HCT116 (cell line): ENCODE results near the gene RYR3. TPM values are rescaled to one million over a fixed set of nuclear protein-coding genes. Genes with fewer than 3 reads are reported as not detected.

ENCODE experiments used
- ATAC-seq: fragments of 200-7000 bp; cut with Tn5 transposase; 2 replicates; pipeline ENCODE4 v1.9.1; 2020; ENCODE audit warnings: mild to moderate bottlenecking, moderate library complexity
- BruUV-seq: library from RNA; stranded (reverse); fragments of 400-500 nt; replicated peaks from 2 replicates; lab custom pipeline; 2021; lab: Mats Ljungman, UMichigan
- CTCF ChIA-PET: fragments of 300-600 bp; sonication (Branson Sonifier 250); formaldehyde crosslinking; loops from one replicate; lab custom pipeline; 2021; ENCODE audit warnings: antibody characterized with exemption; lab: Charles Lee
- POLR2A ChIA-PET: fragments of 300-600, 350-600 bp; sonication (Branson Sonifier 250); formaldehyde crosslinking; loops from one replicate; lab custom pipeline; 2021; ENCODE audit warnings: antibody characterized with exemption; lab: Charles Lee
- RAD21 ChIA-PET, 2 experiments: fragments of 300-600 bp; sonication (Branson Sonifier 250); formaldehyde crosslinking; loops; one replicate each; lab custom pipeline; 2023; ENCODE audit warnings: low total read pairs in 2 of 2; ENCODE audit not compliant: uncharacterized antibody in 2 of 2, unreplicated experiment in 2 of 2, low non-redundant PET in 1 of 2; lab: Charles Lee
- DNase-seq: peaks from one replicate; pipeline ENCODE4 v3.0.0-alpha.2; 2010; ENCODE audit warnings: low read depth, low spot score
- H2AFZ ChIP-seq: fragments of 200-600 bp; shearing (Covaris generic), sonication (generic); 2 replicates; pipeline ENCODE4 v1.6.1; 2017; ENCODE audit warnings: low read depth, mixed run types, mixed read lengths, antibody characterized with exemption, low read length; ENCODE audit not compliant: poor library complexity, severe bottlenecking
- H3K27ac ChIP-seq: 2 replicates; pipeline ENCODE4 v1.5.1; 2012; ENCODE audit warnings: low read depth, low read length
- H3K27me3 ChIP-seq: fragments of 200-600 bp; sonication (generic); 2 replicates; pipeline ENCODE4 v1.6.1; 2016; ENCODE audit warnings: mixed run types, low read length, mixed read lengths; ENCODE audit not compliant: insufficient read depth
- H3K36me3 ChIP-seq, 2 experiments: fragments of 200-500 bp in 1 of 2; fragments of 200-600 bp in 1 of 2; sonication (Bioruptor generic) in 1 of 2; sonication (generic) in 1 of 2; 2 replicates each; pipeline versions ENCODE4 v1.5.1 to v1.6.1; 2014 to 2016; ENCODE audit warnings: low read length in 2 of 2, inconsistent platforms in 1 of 2, mixed read lengths in 1 of 2, mixed run types in 1 of 2; ENCODE audit not compliant: insufficient read depth in 2 of 2, control insufficient read depth in 1 of 2
- H3K4me1 ChIP-seq, 2 experiments: fragments of 200-600 bp in 1 of 2; sonication (generic) in 1 of 2; 2 replicates each; pipeline versions ENCODE4 v1.5.1 to v1.6.1; 2012 to 2017; ENCODE audit warnings: low read length in 2 of 2, inconsistent platforms in 1 of 2, mild to moderate bottlenecking in 1 of 2, mixed read lengths in 1 of 2, mixed run types in 1 of 2, moderate library complexity in 1 of 2; ENCODE audit not compliant: insufficient read depth in 2 of 2, control insufficient read depth in 1 of 2
- H3K4me2 ChIP-seq: fragments of 200-600 bp; sonication (generic); 2 replicates; pipeline ENCODE4 v1.6.1; 2017; ENCODE audit warnings: mixed run types, low read length, mixed read lengths
- H3K4me3 ChIP-seq, 2 experiments: fragments of 200-600 bp in 1 of 2; sonication (generic) in 1 of 2; replicated peaks in 1 of 2; 2 replicates each; pipeline ENCODE4 v1.5.1; 2011 to 2016; ENCODE audit warnings: low read length in 2 of 2, control low read depth in 1 of 2, low read depth in 1 of 2, mild to moderate bottlenecking in 1 of 2, mixed read lengths in 1 of 2, mixed run types in 1 of 2
- H3K79me2 ChIP-seq: fragments of 200-600 bp; sonication (generic); 2 replicates; pipeline ENCODE4 v1.6.1; 2017; ENCODE audit warnings: mild to moderate bottlenecking, mixed run types, low read length, moderate library complexity, mixed read lengths; ENCODE audit not compliant: insufficient read depth
- H3K9ac ChIP-seq: fragments of 200-600 bp; sonication (generic); 2 replicates; pipeline ENCODE4 v1.6.1; 2016; ENCODE audit warnings: low read length, mixed read lengths
- H3K9me2 ChIP-seq: fragments of 200-600 bp; sonication (generic), shearing (Covaris generic); 2 replicates; pipeline ENCODE4 v1.6.1; 2017; ENCODE audit warnings: mixed run types, mild to moderate bottlenecking, moderate library complexity; ENCODE audit not compliant: insufficient read depth
- H3K9me3 ChIP-seq, 2 experiments: fragments of 200-500 bp in 1 of 2; fragments of 200-600 bp in 1 of 2; sonication (Bioruptor generic) in 1 of 2; sonication (generic) in 1 of 2; 2 replicates each; pipeline ENCODE4 v1.6.1; 2014 to 2017; ENCODE audit warnings: low read length in 2 of 2, mixed read lengths in 2 of 2, inconsistent platforms in 1 of 2, low read depth in 1 of 2, mild to moderate bottlenecking in 1 of 2, mixed run types in 1 of 2, moderate library complexity in 1 of 2; ENCODE audit not compliant: control insufficient read depth in 1 of 2, insufficient read depth in 1 of 2
- H4K20me1 ChIP-seq: fragments of 200-600 bp; sonication (generic), shearing (Covaris generic); 2 replicates; pipeline ENCODE4 v1.6.1; 2017; ENCODE audit warnings: mixed run types, mild to moderate bottlenecking, moderate library complexity; ENCODE audit not compliant: insufficient read depth
- CBX3 ChIP-seq: IDR thresholded peaks from 2 replicates; pipeline ENCODE4 v1.6.1; 2012; ENCODE audit warnings: low read depth
- CEBPB ChIP-seq: IDR thresholded peaks from 2 replicates; pipeline ENCODE4 v1.6.1; 2012; ENCODE audit warnings: low read depth
- EGR1 ChIP-seq: IDR thresholded peaks from 2 replicates; pipeline ENCODE4 v1.6.1; 2012; ENCODE audit warnings: low read depth
- EZH2 ChIP-seq: fragments of 200-600 bp; sonication (generic); IDR thresholded peaks from 2 replicates; pipeline ENCODE4 v1.6.1; 2017; ENCODE audit warnings: antibody characterized with exemption, mixed run types
- FOSL1 ChIP-seq: IDR thresholded peaks from 2 replicates; pipeline ENCODE4 v1.6.1; 2012; ENCODE audit warnings: low read depth
- POLR2A ChIP-seq: IDR thresholded peaks from 2 replicates; pipeline ENCODE4 v1.7.0; 2011; ENCODE audit warnings: borderline replicate concordance; ENCODE audit not compliant: insufficient read depth, insufficient read length; ENCODE audit errors: extremely low read depth
- POLR2AphosphoS5 ChIP-seq: IDR thresholded peaks from 2 replicates; pipeline ENCODE4 v1.6.1; 2011; ENCODE audit warnings: mild to moderate bottlenecking, low read depth, low read length, moderate library complexity
- RAD21 ChIP-seq: IDR thresholded peaks from 2 replicates; pipeline ENCODE4 v1.6.1; 2012; ENCODE audit warnings: low read depth, mild to moderate bottlenecking
- SIN3A ChIP-seq: IDR thresholded peaks from 2 replicates; pipeline ENCODE4 v1.6.1; 2012; ENCODE audit warnings: low read depth
- SP1 ChIP-seq: IDR thresholded peaks from 2 replicates; pipeline ENCODE4 v1.6.1; 2012; ENCODE audit warnings: low read depth
- TCF7L2 ChIP-seq: IDR thresholded peaks from 2 replicates; pipeline ENCODE4 v1.7.0; 2011; ENCODE audit warnings: borderline replicate concordance, inconsistent platforms; ENCODE audit not compliant: insufficient read depth, insufficient read length; ENCODE audit errors: extremely low read depth
- YY1 ChIP-seq: IDR thresholded peaks from 2 replicates; pipeline ENCODE4 v1.6.1; 2011; ENCODE audit warnings: low read length, low read depth, moderate library complexity, mild to moderate bottlenecking; ENCODE audit not compliant: insufficient replicate concordance; ENCODE audit errors: extremely low read depth
- ZNF274 ChIP-seq: fragments of 200-500 bp; sonication (Bioruptor generic); IDR thresholded peaks from 2 replicates; pipeline ENCODE4 v1.6.1; 2014; ENCODE audit warnings: mild to moderate bottlenecking, low read depth, low read length, inconsistent platforms
- intact Hi-C: fragments of 100-400 bp; cut with micrococcal nuclease; formaldehyde crosslinking; loops from 2 replicates; pipeline ENCODE4 v1.10.0; 2022
- total RNA-seq: library from RNA; stranded (reverse); gene quantifications from one replicate; pipeline ENCODE4 v1.2.1, GENCODE V29; 2021; ENCODE audit not compliant: unreplicated experiment
- TF ChIP-seq, protein P1 (sequence below): IDR thresholded peaks from 2 replicates; pipeline ENCODE4 v1.6.1; 2012; ENCODE audit warnings: low read depth
- TF ChIP-seq, protein P2 (sequence below): IDR thresholded peaks from 2 replicates; pipeline ENCODE4 v1.6.1; 2012

Gene RYR3
- total RNA-seq, 1 experiment from 2014 or later: not detected

DNA sequence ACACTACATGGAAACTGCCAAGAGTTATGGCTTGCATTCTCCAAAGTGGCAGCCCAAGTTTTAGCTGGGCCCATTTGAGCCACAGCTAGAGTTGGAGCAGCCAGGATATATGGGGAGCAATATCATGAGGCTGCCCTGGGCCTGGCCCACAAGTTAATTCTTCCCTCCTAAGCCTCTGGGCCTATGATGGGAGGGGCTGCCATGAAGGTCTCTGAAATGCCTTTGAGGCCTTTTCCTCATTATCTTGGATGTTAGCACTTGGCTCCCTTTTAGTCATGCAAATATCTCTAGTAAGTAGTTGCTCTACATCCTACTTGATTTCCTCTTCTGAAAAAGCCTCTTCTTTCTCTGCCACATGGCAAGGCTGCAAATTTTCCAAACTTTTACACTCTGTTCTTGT, 400.0 kb downstream of the RYR3 start:
- Histone ChIP-seq H3K4me3 (no peak overlapping the region), H3K27me3 (no peaks in the 10 kb centered on the region), H3K4me2 (no peak overlapping the region), H3K9me3 (no peaks in the 10 kb centered on the region; a peak in 1 of 4 replicates), H3K36me3 (no peaks in the 10 kb centered on the region), H3K4me1 (no peaks in the 10 kb centered on the region), H3K79me2 (no peaks in the 10 kb centered on the region), H3K9ac (no peak overlapping the region)
- ChIA-PET POLR2A (no interaction called here), CTCF (interaction anchor here (1.2 to 1.8 kb wide), 2 partner anchors 9 to 10 kb away, joined by 3 to 4 read pairs; no protein-coding TSS in a partner anchor), RAD21 (no interaction called here)
- no TSS peak for BruUV-seq
- DNase-seq (no peak), ATAC-seq (no peak)
- intact Hi-C loops: no loop called here
- TF ChIP-seq POLR2AphosphoS5 (no peak), SP1 (no peak), CBX3 (no peak), EZH2 (no peak), POLR2A (no peak), FOSL1 (no peak)
- TF ChIP-seq, all 23 proteins: peak for 0
- no peak overlapping the region for H3K27ac ChIP-seq
- H2AFZ ChIP-seq: no peak overlapping the region
- H3K9me2 ChIP-seq: no peaks in the 10 kb centered on the region
- no peaks in the 10 kb centered on the region for H4K20me1 ChIP-seq

DNA sequence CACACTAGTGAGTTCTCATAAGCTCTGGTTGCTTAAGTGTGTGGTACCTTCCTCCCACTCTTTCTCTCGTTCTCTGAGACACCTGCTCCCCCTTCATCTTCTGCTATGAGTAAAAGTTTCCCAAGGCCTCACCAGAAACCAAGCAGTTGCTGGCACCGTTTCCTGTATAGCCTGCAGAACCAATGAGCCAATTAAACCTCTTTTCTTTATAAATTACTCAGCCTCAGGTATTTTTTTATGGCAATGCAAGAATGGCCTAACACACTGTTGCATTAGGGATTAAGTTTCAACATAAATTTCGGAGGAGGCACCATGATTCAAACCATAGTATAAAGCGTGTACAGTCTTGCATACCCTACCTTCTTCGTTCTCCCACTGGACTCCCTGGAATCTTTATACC, 405.3 kb downstream of the RYR3 start:
- ChIA-PET CTCF (interaction anchor here (1.9 kb wide), 1 partner anchor 15 kb away, joined by 10 read pairs; no protein-coding TSS in a partner anchor), POLR2A (no interaction called here), RAD21 (no interaction called here)
- ATAC-seq (no peak), DNase-seq (no peak)
- no peaks in the 10 kb centered on the region for H3K79me2 ChIP-seq
- H3K27ac ChIP-seq: no peak overlapping the region
- no peaks in the 10 kb centered on the region for H3K9me3 ChIP-seq
- peaks cover 0 to 5% of the 10 kb centered on the region in 2 experiments; a peak in 1 of 4 replicates for H3K4me1 ChIP-seq
- 0 out of 2 replicates have a peak, but pooled peaks cover 4% of the 10 kb centered on the region for H3K27me3 ChIP-seq
- H3K9me2 ChIP-seq: no peaks in the 10 kb centered on the region
- H2AFZ ChIP-seq: no peak overlapping the region
- H3K4me2 ChIP-seq: no peak overlapping the region
- H3K4me3 ChIP-seq: no peak overlapping the region
- no peaks in the 10 kb centered on the region for H3K36me3 ChIP-seq
- H3K9ac ChIP-seq: no peak overlapping the region
- no peaks in the 10 kb centered on the region for H4K20me1 ChIP-seq
- intact Hi-C loops: no loop called here
- no TSS peak for BruUV-seq
- no peak for TF ChIP-seq TCF7L2
- no peak for TF ChIP-seq CBX3
- TF ChIP-seq EGR1: no peak
- TF ChIP-seq CEBPB: no peak
- TF ChIP-seq, protein P1, sequence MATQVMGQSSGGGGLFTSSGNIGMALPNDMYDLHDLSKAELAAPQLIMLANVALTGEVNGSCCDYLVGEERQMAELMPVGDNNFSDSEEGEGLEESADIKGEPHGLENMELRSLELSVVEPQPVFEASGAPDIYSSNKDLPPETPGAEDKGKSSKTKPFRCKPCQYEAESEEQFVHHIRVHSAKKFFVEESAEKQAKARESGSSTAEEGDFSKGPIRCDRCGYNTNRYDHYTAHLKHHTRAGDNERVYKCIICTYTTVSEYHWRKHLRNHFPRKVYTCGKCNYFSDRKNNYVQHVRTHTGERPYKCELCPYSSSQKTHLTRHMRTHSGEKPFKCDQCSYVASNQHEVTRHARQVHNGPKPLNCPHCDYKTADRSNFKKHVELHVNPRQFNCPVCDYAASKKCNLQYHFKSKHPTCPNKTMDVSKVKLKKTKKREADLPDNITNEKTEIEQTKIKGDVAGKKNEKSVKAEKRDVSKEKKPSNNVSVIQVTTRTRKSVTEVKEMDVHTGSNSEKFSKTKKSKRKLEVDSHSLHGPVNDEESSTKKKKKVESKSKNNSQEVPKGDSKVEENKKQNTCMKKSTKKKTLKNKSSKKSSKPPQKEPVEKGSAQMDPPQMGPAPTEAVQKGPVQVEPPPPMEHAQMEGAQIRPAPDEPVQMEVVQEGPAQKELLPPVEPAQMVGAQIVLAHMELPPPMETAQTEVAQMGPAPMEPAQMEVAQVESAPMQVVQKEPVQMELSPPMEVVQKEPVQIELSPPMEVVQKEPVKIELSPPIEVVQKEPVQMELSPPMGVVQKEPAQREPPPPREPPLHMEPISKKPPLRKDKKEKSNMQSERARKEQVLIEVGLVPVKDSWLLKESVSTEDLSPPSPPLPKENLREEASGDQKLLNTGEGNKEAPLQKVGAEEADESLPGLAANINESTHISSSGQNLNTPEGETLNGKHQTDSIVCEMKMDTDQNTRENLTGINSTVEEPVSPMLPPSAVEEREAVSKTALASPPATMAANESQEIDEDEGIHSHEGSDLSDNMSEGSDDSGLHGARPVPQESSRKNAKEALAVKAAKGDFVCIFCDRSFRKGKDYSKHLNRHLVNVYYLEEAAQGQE: no peak
- no peak for TF ChIP-seq FOSL1
- no peak for TF ChIP-seq SIN3A
- TF ChIP-seq RAD21: no peak
- TF ChIP-seq ZNF274: no peak
- TF ChIP-seq POLR2A: no peak
- TF ChIP-seq YY1: no peak
- TF ChIP-seq, protein P2, sequence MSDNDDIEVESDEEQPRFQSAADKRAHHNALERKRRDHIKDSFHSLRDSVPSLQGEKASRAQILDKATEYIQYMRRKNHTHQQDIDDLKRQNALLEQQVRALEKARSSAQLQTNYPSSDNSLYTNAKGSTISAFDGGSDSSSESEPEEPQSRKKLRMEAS: no peak
- TF ChIP-seq EZH2: no peak
- no peak for TF ChIP-seq POLR2AphosphoS5
